Activated B cell treated with CpG ODN at 0.5 μM for 24 hours (primary cell): ENCODE measurements around the gene L3MBTL1. TPM values are rescaled to one million over a fixed set of nuclear protein-coding genes. Genes with fewer than 3 reads are reported as not detected.

Source experiments
- ATAC-seq: fragments of 200-7000 bp; cut with Tn5 transposase; one replicate; pipeline ENCODE4 v1.10.0; 2021; ENCODE audit warnings: low read depth, mild to moderate bottlenecking, moderate library complexity
- CTCF ChIA-PET: fragments of 350-600 bp; sonication (Branson Sonifier 250); formaldehyde crosslinking; loops from one replicate; lab custom pipeline; 2021; ENCODE audit warnings: antibody characterized with exemption; lab: Charles Lee
- POLR2A ChIA-PET: fragments of 350-600 bp; sonication (Branson Sonifier 250); formaldehyde crosslinking; loops from one replicate; lab custom pipeline; 2021; ENCODE audit warnings: antibody characterized with exemption; lab: Charles Lee
- DNase-seq: peaks from one replicate; pipeline ENCODE4 v3.0.0; 2022
- H3K27ac Mint-ChIP-seq: one replicate; pipeline ENCODE4 v1.8.0; 2020; ENCODE audit warnings: mixed read lengths
- H3K27me3 Mint-ChIP-seq: one replicate; pipeline ENCODE4 v1.8.0; 2021; ENCODE audit warnings: mixed read lengths
- H3K36me3 Mint-ChIP-seq: one replicate; pipeline ENCODE4 v1.8.0; 2021; ENCODE audit warnings: low read depth, mixed read lengths
- H3K4me1 Mint-ChIP-seq: one replicate; pipeline ENCODE4 v1.8.0; 2021; ENCODE audit warnings: mixed read lengths
- H3K4me3 Mint-ChIP-seq: one replicate; pipeline ENCODE4 v1.8.0; 2020; ENCODE audit warnings: mild to moderate bottlenecking, mixed read lengths
- H3K9me3 Mint-ChIP-seq: one replicate; pipeline ENCODE4 v1.8.0; 2020; ENCODE audit warnings: mixed read lengths
- intact Hi-C: fragments of 100-400 bp; cut with micrococcal nuclease; formaldehyde crosslinking; loops from one replicate; pipeline ENCODE4 v1.15.1; 2024
- total RNA-seq: library from RNA; stranded (reverse); gene quantifications from 2 replicates; pipeline ENCODE4 v1.2.3, GENCODE V29; 2022
- TF ChIP-seq, protein P1 (sequence below): fragments of 200-600 bp; IDR thresholded peaks from one replicate; pipeline ENCODE4 v1.8.0; 2022; ENCODE audit warnings: antibody characterized with exemption, mild to moderate bottlenecking

Gene L3MBTL1
- total RNA-seq, 1 donor from 2014 or later: 22.5 TPM

DNA sequence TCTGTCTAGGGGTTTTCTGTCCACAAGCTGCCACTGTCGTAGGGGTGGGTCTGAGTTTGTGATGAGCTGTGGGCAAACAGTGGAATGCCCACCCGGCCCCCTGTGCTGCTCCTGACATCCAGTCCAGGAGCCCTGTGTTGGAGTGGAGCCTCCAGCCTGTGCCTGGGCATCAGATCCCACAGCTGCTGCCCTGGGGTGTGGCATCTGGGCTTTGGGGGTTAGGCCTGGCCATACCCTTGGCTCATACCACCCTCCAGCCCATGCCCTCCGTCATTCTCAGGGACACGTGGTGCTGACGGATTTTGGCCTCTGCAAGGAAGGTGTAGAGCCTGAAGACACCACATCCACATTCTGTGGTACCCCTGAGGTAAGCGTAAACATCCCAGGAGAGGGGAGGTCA lies 64.3 kb downstream of the L3MBTL1 start:
- POLR2A ChIA-PET: no interaction called here

GRCh38 chr20:43572891-43573290 lies 65.4 kb downstream of the L3MBTL1 start:
- ATAC-seq (no peak), DNase-seq (no peak)
- Mint-ChIP-seq H3K36me3 (no peaks in the 10 kb centered on the region), H3K27ac (no peak overlapping the region), H3K9me3 (no peaks in the 10 kb centered on the region), H3K27me3 (no peaks in the 10 kb centered on the region), H3K4me1 (no peaks in the 10 kb centered on the region), H3K4me3 (no peak overlapping the region)
- TF ChIP-seq, protein P1, sequence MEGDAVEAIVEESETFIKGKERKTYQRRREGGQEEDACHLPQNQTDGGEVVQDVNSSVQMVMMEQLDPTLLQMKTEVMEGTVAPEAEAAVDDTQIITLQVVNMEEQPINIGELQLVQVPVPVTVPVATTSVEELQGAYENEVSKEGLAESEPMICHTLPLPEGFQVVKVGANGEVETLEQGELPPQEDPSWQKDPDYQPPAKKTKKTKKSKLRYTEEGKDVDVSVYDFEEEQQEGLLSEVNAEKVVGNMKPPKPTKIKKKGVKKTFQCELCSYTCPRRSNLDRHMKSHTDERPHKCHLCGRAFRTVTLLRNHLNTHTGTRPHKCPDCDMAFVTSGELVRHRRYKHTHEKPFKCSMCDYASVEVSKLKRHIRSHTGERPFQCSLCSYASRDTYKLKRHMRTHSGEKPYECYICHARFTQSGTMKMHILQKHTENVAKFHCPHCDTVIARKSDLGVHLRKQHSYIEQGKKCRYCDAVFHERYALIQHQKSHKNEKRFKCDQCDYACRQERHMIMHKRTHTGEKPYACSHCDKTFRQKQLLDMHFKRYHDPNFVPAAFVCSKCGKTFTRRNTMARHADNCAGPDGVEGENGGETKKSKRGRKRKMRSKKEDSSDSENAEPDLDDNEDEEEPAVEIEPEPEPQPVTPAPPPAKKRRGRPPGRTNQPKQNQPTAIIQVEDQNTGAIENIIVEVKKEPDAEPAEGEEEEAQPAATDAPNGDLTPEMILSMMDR: no peak
- ChIA-PET CTCF (no interaction called here), POLR2A (no interaction called here)
- intact Hi-C loops: no loop called here

More for the DNA sequence above, 64.3 kb downstream of the L3MBTL1 start:
- TF ChIP-seq, protein P1: no peak
- Mint-ChIP-seq H3K27ac (no peak overlapping the region), H3K4me3 (no peak overlapping the region), H3K4me1 (no peaks in the 10 kb centered on the region), H3K36me3 (no peaks in the 10 kb centered on the region), H3K27me3 (no peaks in the 10 kb centered on the region), H3K9me3 (no peaks in the 10 kb centered on the region)
- intact Hi-C loops: no loop called here
- DNase-seq (no peak), ATAC-seq (no peak)
- CTCF ChIA-PET: no interaction called here

DNA sequence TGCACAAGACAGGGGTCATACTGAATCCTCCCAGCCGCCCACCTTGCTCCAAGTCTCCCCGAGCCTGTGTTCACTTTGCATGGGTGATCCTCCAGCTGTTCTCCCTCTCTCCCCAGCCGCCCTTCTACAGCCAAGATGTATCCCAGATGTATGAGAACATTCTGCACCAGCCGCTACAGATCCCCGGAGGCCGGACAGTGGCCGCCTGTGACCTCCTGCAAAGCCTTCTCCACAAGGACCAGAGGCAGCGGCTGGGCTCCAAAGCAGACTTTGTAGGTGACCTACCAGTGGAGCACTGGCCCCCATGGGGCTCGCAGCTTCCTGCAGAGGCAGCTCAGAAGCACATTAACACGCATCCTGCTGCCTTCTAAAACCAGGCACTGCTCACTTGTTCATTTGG lies 68.6 kb downstream of the L3MBTL1 start:
- ATAC-seq: no peak
- POLR2A ChIA-PET: no interaction called here
- Mint-ChIP-seq H3K9me3 (no peaks in the 10 kb centered on the region), H3K27ac (no peak overlapping the region), H3K4me1 (no peaks in the 10 kb centered on the region), H3K36me3 (no peaks in the 10 kb centered on the region), H3K27me3 (no peaks in the 10 kb centered on the region), H3K4me3 (no peak overlapping the region)
- no peak for DNase-seq
- intact Hi-C loops: no loop called here
- CTCF ChIA-PET: no interaction called here
- TF ChIP-seq, protein P1: no peak

DNA sequence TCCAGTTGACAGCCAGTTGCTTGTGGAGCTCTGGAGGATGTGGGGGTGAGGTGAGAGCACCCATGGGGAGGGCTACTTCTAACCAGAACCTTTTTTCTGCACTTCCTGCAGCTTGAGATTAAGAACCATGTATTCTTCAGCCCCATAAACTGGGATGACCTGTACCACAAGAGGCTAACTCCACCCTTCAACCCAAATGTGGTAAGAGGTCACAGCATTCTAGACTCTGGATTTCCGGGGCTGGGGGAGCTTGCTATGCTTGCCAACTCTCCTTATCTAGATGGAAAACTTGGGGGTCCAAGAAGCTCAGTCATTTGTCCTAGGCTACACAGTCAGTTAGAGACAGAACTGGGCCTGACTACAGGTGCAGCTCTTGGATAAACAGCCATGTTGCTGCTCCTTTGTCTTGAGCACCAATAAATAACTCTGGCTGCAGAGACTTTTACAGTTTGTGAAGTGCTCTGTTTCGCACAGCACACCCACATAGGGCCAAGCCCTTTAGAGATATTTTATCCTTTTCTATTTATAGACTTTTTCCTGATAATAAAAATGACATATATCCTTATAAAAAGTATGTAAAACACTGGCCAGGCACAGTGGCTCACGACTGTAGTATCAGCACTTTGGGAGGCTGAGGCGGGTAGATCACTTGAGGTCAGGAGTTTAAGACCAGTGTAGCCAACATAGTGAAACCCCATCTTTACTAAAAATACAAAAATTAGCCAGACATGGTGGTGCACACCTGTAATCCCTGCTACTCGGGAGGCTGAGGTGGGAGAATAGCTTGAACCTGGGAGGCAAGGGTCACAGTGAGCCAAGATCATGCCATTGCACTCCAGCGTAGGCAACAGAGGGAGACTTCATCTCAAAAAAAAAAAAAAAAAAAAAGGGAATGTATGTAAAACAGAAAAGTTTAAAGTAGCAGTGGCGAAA lies 72.6 kb downstream of the L3MBTL1 start:
- Mint-ChIP-seq H3K4me1 (no peaks in the 10 kb centered on the region), H3K36me3 (no peaks in the 10 kb centered on the region), H3K27ac (no peak overlapping the region), H3K9me3 (no peaks in the 10 kb centered on the region), H3K27me3 (no peaks in the 10 kb centered on the region), H3K4me3 (no peak overlapping the region)
- DNase-seq: no peak
- intact Hi-C loops: no loop called here
- CTCF ChIA-PET: no interaction called here
- no peak for ATAC-seq
- TF ChIP-seq, protein P1: no peak
- POLR2A ChIA-PET: no interaction called here

- CTCF ChIA-PET: interaction anchor here (1.3 kb wide), 1 partner anchor 45 kb away, joined by 3 read pairs; no protein-coding TSS in a partner anchor
- TF ChIP-seq, protein P1: no peak
- Mint-ChIP-seq H3K27me3 (no peaks in the 10 kb centered on the region), H3K27ac (no peak overlapping the region), H3K36me3 (no peaks in the 10 kb centered on the region), H3K4me1 (no peaks in the 10 kb centered on the region), H3K9me3 (no peaks in the 10 kb centered on the region), H3K4me3 (no peak overlapping the region)
- ATAC-seq: no peak
- POLR2A ChIA-PET: interaction anchor here (0.7 kb wide), 1 partner anchor 619 kb away, joined by 3 read pairs; no protein-coding TSS in a partner anchor
- no peak for DNase-seq
- intact Hi-C loops: no loop called here
Observed at GRCh38 chr20:43583133-43583864, 75.8 kb downstream of the L3MBTL1 start.
